Effector memory CD4-positive, alpha-beta T cell (primary cell): ENCODE results near the gene SPPL3.
A peak's percentile ranks its signal among the peaks of the same experiment; 100 is the strongest.

ENCODE experiments used
- DNase-seq, 3 donors: peaks; one replicate each; pipeline ENCODE4 v3.0.0-alpha.2; 2020
- H3K27ac ChIP-seq: 2 replicates; pipeline ENCODE4 v1.7.0; 2013; ENCODE audit warnings: mild to moderate bottlenecking, low read length, moderate library complexity; ENCODE audit not compliant: insufficient read depth, poor library complexity, severe bottlenecking
- H3K27me3 ChIP-seq: replicated peaks from 2 replicates; pipeline ENCODE4 v1.7.0; 2013; ENCODE audit warnings: mild to moderate bottlenecking, low read length; ENCODE audit not compliant: insufficient read depth, control insufficient read depth, poor library complexity, severe bottlenecking
- H3K36me3 ChIP-seq: 2 replicates; pipeline ENCODE4 v1.7.0; 2013; ENCODE audit warnings: mild to moderate bottlenecking, low read length, moderate library complexity; ENCODE audit not compliant: control insufficient read depth, insufficient read depth
- H3K4me1 ChIP-seq: 2 replicates; pipeline ENCODE4 v1.7.0; 2013; ENCODE audit warnings: low read length, mild to moderate bottlenecking; ENCODE audit not compliant: control insufficient read depth, insufficient read depth, poor library complexity, severe bottlenecking
- H3K4me3 ChIP-seq: 2 replicates; pipeline ENCODE4 v1.7.0; 2013; ENCODE audit warnings: low read length, low read depth, mild to moderate bottlenecking; ENCODE audit not compliant: insufficient read depth, poor library complexity, severe bottlenecking
- H3K9me3 ChIP-seq: 2 replicates; pipeline ENCODE4 v1.7.0; 2013; ENCODE audit warnings: mild to moderate bottlenecking, low read length, moderate library complexity; ENCODE audit not compliant: control insufficient read depth

The SPPL3 gene

DNA sequence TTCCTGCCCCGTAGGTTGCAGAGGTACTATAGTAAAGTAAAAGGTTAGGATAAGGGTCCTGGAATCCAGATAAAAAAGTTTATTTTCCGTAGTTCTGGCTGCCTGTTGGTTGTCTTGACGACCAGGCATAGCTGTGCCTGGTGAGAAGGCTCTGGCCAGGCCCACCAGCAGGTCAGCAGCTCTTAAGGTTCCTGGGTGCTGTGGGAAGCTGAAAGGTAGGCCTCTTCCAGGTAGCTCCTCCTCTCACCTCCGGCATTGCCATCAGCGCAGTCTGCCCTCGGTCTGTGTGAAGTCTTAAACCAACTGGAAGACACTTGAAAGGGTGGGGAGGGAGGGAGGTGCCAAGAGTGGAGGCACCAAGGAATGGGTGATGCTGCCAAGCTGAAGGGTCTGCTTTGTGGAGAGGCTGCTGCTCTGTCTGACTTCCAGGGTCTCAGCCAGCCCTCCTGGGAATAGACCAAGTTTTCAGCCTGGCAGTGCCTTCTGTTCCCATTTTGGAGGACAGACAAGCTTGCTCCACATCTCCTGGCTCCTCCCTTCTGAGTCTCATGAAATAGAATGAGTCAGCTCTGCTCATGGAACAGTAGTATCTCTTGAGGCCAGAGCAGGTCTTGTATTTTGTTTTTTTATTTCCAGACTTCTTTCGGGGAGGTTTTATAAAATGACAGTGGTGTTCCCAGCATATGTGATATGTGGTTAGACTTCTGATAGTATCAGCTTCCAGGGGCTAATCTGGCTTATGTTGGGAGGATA, 183.7 kb downstream of the SPPL3 start:
- Histone ChIP-seq H3K27me3 (no peaks in the 10 kb centered on the region), H3K27ac (no peak overlapping the region), H3K4me1 (peaks cover 9% of the 10 kb centered on the region), H3K4me3 (no peak overlapping the region), H3K36me3 (peaks cover 50% of the 10 kb centered on the region), H3K9me3 (no peaks in the 10 kb centered on the region)
- no peak for DNase-seq

DNA sequence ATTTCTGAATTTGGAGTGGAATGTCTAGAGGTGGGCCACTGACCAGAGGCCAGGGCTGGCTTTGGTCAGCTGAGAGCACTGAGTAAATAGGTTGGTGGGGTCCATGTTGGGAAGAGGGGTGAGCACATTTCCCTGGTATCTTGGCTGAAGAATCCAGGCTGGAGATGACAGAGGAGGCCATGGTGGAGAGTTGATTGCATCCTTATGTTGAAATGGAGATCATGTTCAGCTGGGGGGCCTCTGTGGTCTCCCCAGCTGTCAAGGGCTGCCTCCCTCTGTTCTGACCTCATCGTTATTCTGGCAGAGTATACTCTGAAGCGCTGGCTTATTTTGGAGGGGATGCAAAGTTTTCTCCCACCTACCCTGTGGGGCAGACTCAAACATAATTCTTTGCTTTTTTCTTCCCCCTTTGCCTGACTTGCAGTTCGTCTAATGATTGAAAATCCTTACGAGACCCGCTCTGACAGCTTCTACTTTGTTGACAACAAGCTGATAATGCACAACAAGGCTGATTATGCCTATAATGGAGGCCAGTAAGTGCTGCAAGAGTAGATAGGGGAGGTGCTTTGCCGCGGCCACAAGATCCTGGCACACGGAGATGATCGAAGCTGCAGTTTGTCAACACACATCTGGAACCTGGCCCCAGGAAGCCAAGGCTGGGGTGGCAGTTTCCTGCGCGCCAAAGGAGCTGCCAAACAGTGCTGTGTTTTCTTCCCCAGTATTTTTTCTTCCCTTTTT, 184.5 kb downstream of the SPPL3 start:
- no peak for DNase-seq
- Histone ChIP-seq H3K4me3 (no peak overlapping the region), H3K36me3 (peaks cover 51% of the 10 kb centered on the region), H3K4me1 (peaks cover 2% of the 10 kb centered on the region), H3K27ac (no peak overlapping the region), H3K27me3 (no peaks in the 10 kb centered on the region), H3K9me3 (no peaks in the 10 kb centered on the region)

DNA sequence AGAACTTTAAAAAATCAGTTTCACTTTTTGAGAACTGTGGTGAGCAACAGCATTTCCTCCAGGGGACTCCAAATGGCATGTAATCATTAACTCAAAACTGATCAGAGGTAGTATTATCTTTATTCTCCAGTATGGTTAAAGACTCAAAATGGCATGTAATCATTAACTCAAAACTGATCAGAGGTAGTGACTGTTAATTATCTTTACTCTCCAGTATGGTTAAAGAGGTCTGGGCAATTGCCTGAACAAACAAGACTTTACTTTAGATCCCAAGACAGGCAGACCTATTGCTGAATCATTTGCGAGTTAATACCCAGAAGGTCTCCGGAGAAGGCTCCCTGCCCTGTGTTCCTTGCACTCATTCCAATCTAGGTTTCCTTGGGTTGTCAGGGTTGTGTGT, 185.1 kb downstream of the SPPL3 start:
- peaks cover 55% of the 10 kb centered on the region for H3K36me3 ChIP-seq

DNA sequence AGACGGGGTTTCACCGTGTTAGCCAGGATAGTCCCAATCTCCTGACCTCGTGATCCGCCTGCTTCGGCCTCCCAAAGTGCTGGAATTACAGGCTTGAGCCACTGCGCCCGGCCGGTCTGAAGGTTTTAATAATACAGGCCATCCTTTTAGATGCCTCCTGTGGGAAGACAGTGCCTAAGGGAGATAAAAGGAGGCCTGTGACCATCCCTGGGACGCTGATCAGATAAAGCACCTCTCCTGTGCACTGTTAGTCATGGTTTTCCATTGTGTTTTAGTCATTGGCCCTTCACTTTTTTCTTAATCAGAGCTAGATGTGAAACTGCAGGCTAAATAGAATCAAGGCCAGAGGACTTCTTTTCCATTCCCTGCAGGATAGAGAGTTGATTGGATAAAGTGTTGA, 186.1 kb downstream of the SPPL3 start:
- Histone ChIP-seq H3K27ac (no peak overlapping the region), H3K4me1 (peaks cover 6% of the 10 kb centered on the region), H3K9me3 (no peaks in the 10 kb centered on the region), H3K4me3 (no peak overlapping the region), H3K36me3 (peaks cover 55% of the 10 kb centered on the region), H3K27me3 (no peaks in the 10 kb centered on the region)
- DNase-seq = no peak

More for the DNA sequence above, 185.1 kb downstream of the SPPL3 start:
- DNase-seq = no peak
- H3K4me3 ChIP-seq = no peak overlapping the region
- H3K4me1 ChIP-seq = no peaks in the 10 kb centered on the region
- H3K27me3 ChIP-seq = no peaks in the 10 kb centered on the region
- no peak overlapping the region for H3K27ac ChIP-seq
- no peaks in the 10 kb centered on the region for H3K9me3 ChIP-seq

- DNase-seq = peak; percentile 39 to 71 (median 51)
These were observed 190.2 kb downstream of the SPPL3 start for GRCh38 chr12:120713861-120714482.

GRCh38 chr12:120712610-120713009, 191.5 kb downstream of the SPPL3 start:
- no peak for DNase-seq
- H3K27ac ChIP-seq = no peak overlapping the region
- no peak overlapping the region for H3K4me3 ChIP-seq
- peaks cover 15% of the 10 kb centered on the region for H3K4me1 ChIP-seq
- H3K36me3 ChIP-seq = peaks cover 21% of the 10 kb centered on the region
- no peaks in the 10 kb centered on the region for H3K27me3 ChIP-seq
- no peaks in the 10 kb centered on the region for H3K9me3 ChIP-seq

More at GRCh38 chr12:120713861-120714482, 190.2 kb downstream of the SPPL3 start:
- Histone ChIP-seq H3K4me1 (peaks cover 15% of the 10 kb centered on the region), H3K9me3 (no peaks in the 10 kb centered on the region), H3K36me3 (peaks cover 32% of the 10 kb centered on the region), H3K27me3 (no peaks in the 10 kb centered on the region), H3K27ac (no peak overlapping the region), H3K4me3 (no peak overlapping the region)
